Stimulated activated CD8-positive, alpha-beta memory T cell treated with anti-CD3 and anti-CD28 coated beads, Interleukin-7, amount 100 ng/mL, for 24 hours (primary cell): ENCODE results near the gene DNMBP.
"Not testable (repeated sequence)": the region's sequence is repeated elsewhere in the genome, so short reads cannot be mapped to it uniquely, and the experiment has no call there.

Experiments used
- DNase-seq: peaks from one replicate; pipeline ENCODE4 v3.0.0-alpha.2; 2020; ENCODE audit warnings: low read depth

The DNMBP gene

GRCh38 chr10:99984211-99985034 lies 25.3 kb downstream of the DNMBP start:
- no peak for DNase-seq

DNA sequence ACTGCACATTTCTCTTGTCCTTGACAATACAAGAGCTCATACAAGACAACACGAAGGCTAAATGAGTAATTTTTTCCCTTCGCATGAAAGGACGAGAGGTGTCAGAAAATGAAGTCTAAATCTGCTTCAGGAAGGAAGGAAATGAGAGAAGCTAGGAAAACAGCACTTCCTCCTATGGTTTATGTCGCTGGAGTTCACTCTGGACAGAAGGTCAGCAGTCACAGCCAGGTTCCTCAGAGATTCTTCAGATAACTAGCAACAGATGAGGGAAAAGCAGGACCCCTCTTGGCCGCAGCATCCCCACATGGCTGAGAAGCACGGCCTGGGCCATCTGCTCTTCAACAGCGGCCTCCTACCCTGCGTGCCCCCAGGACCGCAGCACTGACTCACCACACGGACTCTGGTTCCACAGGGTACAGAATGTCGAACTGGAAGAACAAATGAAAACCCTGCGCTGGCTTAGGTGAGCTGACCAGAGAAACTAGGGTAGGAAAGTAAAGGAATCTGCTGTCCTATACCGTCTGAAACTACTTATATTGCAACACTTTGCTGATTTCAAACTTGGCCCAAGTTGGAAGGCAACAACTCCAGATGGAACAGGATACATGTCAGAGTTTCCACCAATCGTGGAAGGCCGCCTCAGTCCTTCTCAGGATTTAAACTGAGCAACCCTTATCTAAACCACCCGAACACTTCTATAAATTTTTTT lies 26.3 kb downstream of the DNMBP start:
- no peak for DNase-seq

GRCh38 chr10:99982728-99983127 lies 27.0 kb downstream of the DNMBP start:
- no peak for DNase-seq

GRCh38 chr10:99981581-99982199 lies 28.1 kb downstream of the DNMBP start:
- DNase-seq = no peak

DNA sequence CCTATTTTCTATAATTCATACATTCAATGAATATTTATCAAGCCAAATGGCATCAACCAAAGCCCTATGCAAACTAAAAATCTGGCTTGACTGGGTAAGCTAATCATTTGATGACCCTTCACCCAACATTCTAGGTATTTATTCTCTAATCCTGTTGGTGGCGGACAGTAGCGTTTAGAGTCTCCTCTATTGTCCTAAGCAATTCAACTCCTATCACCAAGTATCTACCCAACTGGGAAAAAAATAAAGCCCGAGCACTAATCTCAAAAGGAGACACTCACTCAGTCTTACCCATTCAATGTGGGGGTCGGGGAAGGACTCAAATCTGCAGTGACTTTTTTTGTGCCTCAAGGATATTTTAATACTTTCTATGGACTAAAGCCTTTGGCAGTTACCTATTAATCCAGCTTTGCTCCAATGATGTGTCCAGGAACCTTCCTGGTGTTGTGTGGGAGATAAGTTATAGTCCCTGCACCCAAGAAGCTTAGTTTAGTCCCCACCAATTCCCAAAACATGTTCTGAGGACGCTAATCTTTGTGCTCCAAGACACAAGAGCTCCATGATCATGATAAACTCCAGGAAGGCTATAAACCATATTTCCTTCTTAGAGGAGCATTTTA lies 30.6 kb downstream of the DNMBP start:
- no peak for DNase-seq

DNA sequence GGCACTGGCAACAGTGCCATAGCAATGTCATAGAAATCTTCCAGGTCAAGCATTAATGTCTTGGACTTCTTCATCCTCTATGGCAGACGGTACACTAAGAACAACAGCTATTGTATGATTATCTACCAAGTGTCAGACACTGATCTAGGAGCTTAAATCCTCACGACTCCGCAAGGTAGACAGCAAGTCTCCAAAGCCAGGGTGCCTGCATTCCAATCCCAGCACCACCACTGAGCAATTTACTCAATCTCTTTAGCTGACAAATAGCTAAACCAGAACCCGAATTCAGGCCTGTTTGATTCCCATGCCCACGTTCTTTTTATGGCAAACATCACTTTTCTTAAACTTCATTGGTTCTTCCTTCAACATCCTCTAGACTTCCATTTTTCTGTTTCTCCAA lies 31.8 kb downstream of the DNMBP start:
- DNase-seq = no peak

- no peak for DNase-seq
Measured at GRCh38 chr10:99976886-99977665, 32.7 kb downstream of the DNMBP start.

- DNase-seq = no peak
Measured at GRCh38 chr10:99975942-99976809, 33.6 kb downstream of the DNMBP start.

GRCh38 chr10:99975106-99975829 lies 34.5 kb downstream of the DNMBP start:
- DNase-seq = no peak

DNA sequence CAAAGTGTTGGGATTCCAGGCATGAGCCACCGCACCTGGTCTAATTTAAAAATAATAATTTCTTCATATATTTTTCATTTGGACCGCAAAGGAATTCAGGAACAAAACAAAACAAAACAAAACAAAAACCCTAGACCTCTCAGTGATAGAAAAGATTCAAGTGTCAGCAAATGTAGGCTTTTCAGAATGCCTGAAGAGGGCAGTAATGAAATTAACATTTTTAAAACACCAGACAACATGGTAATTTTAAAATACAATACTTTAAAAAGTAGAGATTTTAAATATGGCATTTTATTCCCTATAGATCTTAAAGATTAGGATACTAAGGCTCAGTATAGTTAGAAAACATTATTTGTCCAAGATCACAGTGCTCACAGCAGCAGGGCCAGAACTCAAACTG lies 36.6 kb downstream of the DNMBP start:
- no peak for DNase-seq

DNA sequence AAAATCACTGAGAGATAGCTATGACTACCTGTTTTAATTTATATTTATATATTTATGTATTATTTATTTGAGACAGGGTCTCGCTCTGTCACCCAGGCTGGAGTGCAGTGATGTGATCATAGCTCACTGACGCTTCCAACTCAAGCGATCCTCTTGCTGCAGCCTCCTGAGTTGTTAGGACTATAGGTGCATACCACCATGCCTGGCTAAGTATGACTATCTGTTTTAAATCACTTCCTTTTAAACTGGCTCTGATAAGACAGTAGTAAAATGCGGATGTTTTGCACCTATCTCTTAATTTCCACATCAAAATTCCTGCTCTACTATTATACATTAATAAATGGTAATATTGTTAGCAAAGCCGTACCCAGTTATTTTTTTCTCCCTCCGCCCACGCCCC lies 41.8 kb downstream of the DNMBP start:
- no peak for DNase-seq

DNA sequence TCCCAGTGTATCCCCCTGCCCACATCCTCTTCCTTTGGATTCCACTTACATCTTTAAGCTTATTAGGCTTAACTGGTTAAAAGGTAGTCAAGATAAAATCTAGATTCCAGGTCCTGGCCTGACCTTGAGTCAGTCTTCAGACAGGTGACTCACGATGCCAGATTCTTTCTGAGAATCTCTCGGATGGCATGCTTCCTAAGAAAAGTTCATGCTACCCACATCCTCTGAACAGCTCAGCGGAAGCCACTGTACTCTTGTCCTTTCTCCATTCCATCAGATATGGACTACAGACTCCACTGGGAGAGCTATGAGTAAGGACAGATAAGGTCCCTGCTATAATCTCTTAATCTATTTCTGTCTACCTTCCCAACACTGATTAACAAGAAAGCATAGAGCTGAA lies 43.4 kb downstream of the DNMBP start:
- DNase-seq = no peak

- no peak for DNase-seq
Measured at GRCh38 chr10:99965700-99966099, 44.0 kb downstream of the DNMBP start.

- DNase-seq = no peak
Measured at GRCh38 chr10:99964791-99965190, 45.0 kb downstream of the DNMBP start.

- not testable (repeated sequence) for DNase-seq
Measured at GRCh38 chr10:99963467-99964165, 46.1 kb downstream of the DNMBP start.

DNA sequence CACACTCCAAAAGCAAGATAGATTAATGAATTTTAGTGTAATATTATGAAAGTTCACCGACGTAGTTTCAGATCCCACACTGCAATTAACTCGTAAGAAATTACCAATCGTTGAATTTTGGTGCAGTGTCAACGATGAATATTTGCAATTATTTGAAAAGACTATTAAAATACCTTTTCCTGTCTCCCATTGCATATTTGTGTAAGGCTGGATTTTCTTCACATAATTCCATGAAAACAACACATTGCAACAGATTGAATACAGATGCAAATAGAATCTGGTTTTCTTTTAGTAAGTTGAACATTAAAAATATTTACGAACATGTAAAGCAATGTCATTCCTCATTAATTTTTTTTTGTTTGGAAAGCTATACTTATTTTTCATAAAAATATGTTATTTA lies 50.9 kb downstream of the DNMBP start:
- no peak for DNase-seq

- no peak for DNase-seq
Measured at GRCh38 chr10:99958302-99958701, 51.4 kb downstream of the DNMBP start.

- not testable (repeated sequence) for DNase-seq
Measured at GRCh38 chr10:99953510-99953909, 56.2 kb downstream of the DNMBP start.

DNA sequence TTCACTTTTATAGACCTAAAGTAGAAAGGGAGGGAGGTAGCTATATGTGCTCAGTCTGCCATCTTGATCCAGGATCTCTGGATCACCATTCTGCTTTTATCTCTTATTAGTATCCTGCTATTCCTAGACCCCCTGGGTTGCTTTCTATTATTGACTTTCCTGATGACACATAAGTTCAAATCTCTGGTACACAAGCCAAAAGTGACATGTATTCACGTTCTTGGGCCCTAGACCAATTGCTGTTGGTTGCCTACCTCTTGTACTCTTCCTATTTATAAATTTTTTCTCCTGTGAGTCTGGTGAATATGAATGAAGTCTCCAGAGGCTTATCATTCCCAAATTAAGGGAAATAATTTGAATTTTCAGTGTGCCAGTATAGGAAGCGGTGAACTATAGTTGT lies 56.9 kb downstream of the DNMBP start:
- no peak for DNase-seq

- DNase-seq = not testable (repeated sequence)
Measured at GRCh38 chr10:99946051-99946450, 63.7 kb downstream of the DNMBP start.
